ENCODE results near the gene MYO5A. TPM values are rescaled to one million over a fixed set of nuclear protein-coding genes. Genes with fewer than 3 reads are reported as not detected.
A peak's percentile ranks its signal among the peaks of the same experiment; 100 is the strongest.

MYO5A gene
- total RNA-seq, 2 experiments from 2014 or later: 15.8 to 18.1 TPM

DNA sequence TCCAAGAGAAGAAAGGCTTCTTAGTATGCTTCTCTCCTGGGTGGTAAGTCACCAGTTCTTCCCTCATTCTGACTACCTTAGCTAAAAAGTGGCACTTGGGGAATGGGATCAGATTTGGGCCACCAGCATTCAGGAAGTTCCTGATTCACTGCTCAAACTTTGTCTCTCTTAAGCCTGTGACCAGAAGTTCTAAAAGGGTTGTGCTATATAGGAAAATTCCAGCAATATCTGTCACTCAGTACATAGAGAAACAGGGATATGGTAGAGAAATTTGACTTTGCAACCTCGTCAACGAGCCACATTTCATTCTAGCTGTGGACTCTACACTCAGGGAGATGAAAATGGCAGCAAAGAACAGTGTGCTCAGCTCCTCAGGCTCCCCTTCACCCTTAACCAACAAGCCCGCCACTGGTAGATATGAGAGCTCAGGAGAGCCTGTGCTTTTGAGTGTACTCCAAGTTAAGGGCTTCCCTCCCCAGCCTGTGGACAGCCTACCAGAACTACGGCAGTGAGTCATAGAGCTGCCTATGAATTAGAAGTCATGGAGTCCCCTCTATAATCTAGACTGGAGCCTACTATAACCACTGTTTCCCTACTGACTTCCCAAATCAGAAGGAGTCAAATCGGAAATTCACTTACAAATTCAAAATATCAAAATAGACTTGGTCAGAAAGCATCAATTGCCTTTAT, 180.5 kb downstream of the MYO5A start:
- Mint-ChIP-seq H3K4me3 (no peak overlapping the region), H3K36me3 (no peaks in the 10 kb centered on the region), H3K9me3 (no peaks in the 10 kb centered on the region), H3K4me1 (no peaks in the 10 kb centered on the region), H3K27me3 (no peaks in the 10 kb centered on the region), H3K27ac (no peak overlapping the region)
- DNase-seq: no peak

- Mint-ChIP-seq H3K4me1 (no peaks in the 10 kb centered on the region), H3K27ac (no peak overlapping the region), H3K27me3 (no peaks in the 10 kb centered on the region), H3K4me3 (no peak overlapping the region), H3K9me3 (no peaks in the 10 kb centered on the region), H3K36me3 (no peaks in the 10 kb centered on the region)
- no peak for DNase-seq
Measured at GRCh38 chr15:52344592-52344991, 184.1 kb downstream of the MYO5A start.

GRCh38 chr15:52343831-52344230, 184.8 kb downstream of the MYO5A start:
- no peak for DNase-seq
- Mint-ChIP-seq H3K27me3 (no peaks in the 10 kb centered on the region), H3K4me3 (no peak overlapping the region), H3K36me3 (no peaks in the 10 kb centered on the region), H3K9me3 (no peaks in the 10 kb centered on the region), H3K4me1 (no peaks in the 10 kb centered on the region), H3K27ac (no peak overlapping the region)

- Mint-ChIP-seq H3K4me1 (no peaks in the 10 kb centered on the region), H3K4me3 (no peak overlapping the region), H3K36me3 (no peaks in the 10 kb centered on the region), H3K27ac (no peak overlapping the region), H3K27me3 (no peaks in the 10 kb centered on the region), H3K9me3 (no peaks in the 10 kb centered on the region)
- no peak for DNase-seq
Measured at GRCh38 chr15:52340093-52340492, 188.6 kb downstream of the MYO5A start.

- Mint-ChIP-seq H3K4me1 (no peaks in the 10 kb centered on the region), H3K27me3 (no peaks in the 10 kb centered on the region), H3K27ac (no peak overlapping the region), H3K9me3 (no peaks in the 10 kb centered on the region), H3K4me3 (no peak overlapping the region), H3K36me3 (peaks cover 2% of the 10 kb centered on the region)
- no peak for DNase-seq
Measured at GRCh38 chr15:52338891-52339290, 189.8 kb downstream of the MYO5A start.

GRCh38 chr15:52338058-52338457, 190.6 kb downstream of the MYO5A start:
- Mint-ChIP-seq H3K4me1 (peaks cover under 1% of the 10 kb centered on the region), H3K4me3 (no peak overlapping the region), H3K9me3 (no peaks in the 10 kb centered on the region), H3K36me3 (peaks cover 2% of the 10 kb centered on the region), H3K27ac (no peak overlapping the region), H3K27me3 (no peaks in the 10 kb centered on the region)
- no peak for DNase-seq

GRCh38 chr15:52337198-52337853, 191.4 kb downstream of the MYO5A start:
- Mint-ChIP-seq H3K4me1 (peaks cover 3% of the 10 kb centered on the region), H3K27ac (peak overlapping the region; percentile 2), H3K36me3 (peaks cover 2% of the 10 kb centered on the region), H3K4me3 (no peak overlapping the region), H3K9me3 (no peaks in the 10 kb centered on the region), H3K27me3 (no peaks in the 10 kb centered on the region)
- no peak for DNase-seq

GRCh38 chr15:52336529-52336928, 192.2 kb downstream of the MYO5A start:
- peaks cover 2% of the 10 kb centered on the region for H3K36me3 Mint-ChIP-seq
- no peak for DNase-seq
- peaks cover 10% of the 10 kb centered on the region for H3K4me1 Mint-ChIP-seq
- no peak overlapping the region for H3K27ac Mint-ChIP-seq
- no peak overlapping the region for H3K4me3 Mint-ChIP-seq
- H3K9me3 Mint-ChIP-seq: no peaks in the 10 kb centered on the region
- H3K27me3 Mint-ChIP-seq: no peaks in the 10 kb centered on the region

- Mint-ChIP-seq H3K9me3 (no peaks in the 10 kb centered on the region), H3K27ac (no peak overlapping the region), H3K4me3 (no peak overlapping the region), H3K4me1 (peaks cover 14% of the 10 kb centered on the region), H3K27me3 (no peaks in the 10 kb centered on the region), H3K36me3 (peaks cover 2% of the 10 kb centered on the region)
- no peak for DNase-seq
Measured at GRCh38 chr15:52334491-52335160, 194.1 kb downstream of the MYO5A start.

DNA sequence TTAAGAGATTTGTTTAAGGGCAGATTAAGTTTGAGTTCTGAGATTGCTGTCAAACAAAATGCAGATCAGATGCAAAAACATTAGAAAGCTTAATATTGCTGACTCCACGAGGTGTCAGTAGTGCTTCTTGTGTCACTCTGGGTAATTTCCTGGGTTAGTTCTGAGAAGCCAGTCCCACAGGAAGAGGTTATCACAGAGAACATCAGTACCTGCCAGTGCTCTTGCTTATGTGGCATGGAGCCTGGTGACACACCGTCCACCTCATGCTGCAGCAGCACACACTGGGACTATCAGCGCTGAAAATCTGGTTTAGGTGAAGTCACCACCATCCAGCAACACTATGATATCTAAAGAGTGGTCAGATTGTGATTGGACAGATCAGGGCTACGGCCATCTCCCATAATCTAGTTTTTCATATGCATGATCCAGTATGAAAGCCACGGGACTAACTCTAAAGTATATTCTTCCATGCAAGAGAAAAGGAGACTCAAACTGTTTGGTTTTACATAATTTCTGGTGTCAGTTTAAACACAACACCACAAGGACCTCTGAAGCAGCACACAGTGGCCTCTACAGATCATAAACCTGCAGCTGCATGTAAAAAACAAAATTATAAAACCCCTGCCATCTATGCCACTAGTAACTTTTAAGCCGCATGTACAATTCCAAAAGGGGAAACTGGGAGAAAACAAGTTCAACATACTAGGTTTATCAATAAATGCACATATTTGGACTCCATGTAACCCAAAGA, 197.0 kb downstream of the MYO5A start:
- Mint-ChIP-seq H3K27ac (peak overlapping the region; percentile 77), H3K4me1 (peaks cover 14% of the 10 kb centered on the region), H3K4me3 (no peak overlapping the region), H3K9me3 (no peaks in the 10 kb centered on the region), H3K27me3 (no peaks in the 10 kb centered on the region), H3K36me3 (peaks cover 4% of the 10 kb centered on the region)
- DNase-seq: peak; percentile 38

- DNase-seq: no peak
- Mint-ChIP-seq H3K4me1 (peaks cover 14% of the 10 kb centered on the region), H3K9me3 (no peaks in the 10 kb centered on the region), H3K27ac (no peak overlapping the region), H3K27me3 (no peaks in the 10 kb centered on the region), H3K4me3 (no peak overlapping the region), H3K36me3 (peaks cover 4% of the 10 kb centered on the region)
Measured at GRCh38 chr15:52329987-52330386, 198.7 kb downstream of the MYO5A start.

DNA sequence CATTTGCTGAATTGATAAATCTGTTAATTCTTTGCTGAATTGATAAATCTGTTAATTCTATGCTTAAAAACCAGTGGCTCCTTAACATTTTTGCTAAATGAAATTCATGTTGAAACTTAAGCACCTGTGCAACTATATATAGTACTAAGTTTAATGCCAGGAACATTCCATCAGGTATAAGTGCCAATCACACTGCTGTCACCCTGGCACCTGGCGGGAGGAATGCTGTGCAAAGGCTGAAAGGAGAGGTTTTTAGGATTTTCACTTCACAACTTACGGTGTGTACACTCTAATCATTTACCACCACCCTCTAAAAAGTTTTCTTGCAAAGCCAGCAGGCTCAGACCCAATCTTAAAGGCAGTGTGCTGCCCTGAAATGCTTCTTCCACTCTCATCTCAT, 199.5 kb downstream of the MYO5A start:
- Mint-ChIP-seq H3K36me3 (peaks cover 2% of the 10 kb centered on the region), H3K27me3 (no peaks in the 10 kb centered on the region), H3K4me1 (peaks cover 14% of the 10 kb centered on the region), H3K4me3 (no peak overlapping the region), H3K9me3 (no peaks in the 10 kb centered on the region), H3K27ac (no peak overlapping the region)
- no peak for DNase-seq

- no peaks in the 10 kb centered on the region for H3K9me3 Mint-ChIP-seq
- H3K27ac Mint-ChIP-seq: no peak overlapping the region
- peaks cover 14% of the 10 kb centered on the region for H3K4me1 Mint-ChIP-seq
Measured at GRCh38 chr15:52328680-52329079, 200.0 kb downstream of the MYO5A start.

DNA sequence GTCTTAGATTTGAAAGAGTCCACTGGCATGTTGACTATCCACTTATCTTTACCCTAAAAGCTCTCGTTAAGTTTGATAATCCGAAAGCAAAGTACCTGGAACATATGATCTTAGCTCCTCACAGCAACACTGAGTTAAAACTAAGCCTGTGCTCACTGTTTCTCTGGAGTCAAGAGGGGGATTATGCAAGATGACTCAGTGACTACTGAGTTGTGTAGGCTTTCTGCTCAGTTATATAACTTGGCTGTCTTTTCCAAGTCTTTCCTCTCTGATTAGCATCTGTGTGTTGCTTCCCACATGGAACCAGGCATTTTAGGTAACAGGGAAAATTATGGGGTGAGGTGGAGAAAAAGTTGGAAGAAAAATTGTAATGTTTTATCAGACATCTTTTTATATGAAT, 201.9 kb downstream of the MYO5A start:
- Mint-ChIP-seq H3K36me3 (peaks cover 2% of the 10 kb centered on the region), H3K9me3 (no peaks in the 10 kb centered on the region), H3K27me3 (no peaks in the 10 kb centered on the region), H3K4me3 (no peak overlapping the region), H3K4me1 (peaks cover 6% of the 10 kb centered on the region), H3K27ac (no peak overlapping the region)
- DNase-seq: no peak

More at GRCh38 chr15:52328680-52329079, 200.0 kb downstream of the MYO5A start:
- no peak for DNase-seq
- H3K27me3 Mint-ChIP-seq: no peaks in the 10 kb centered on the region
- peaks cover 2% of the 10 kb centered on the region for H3K36me3 Mint-ChIP-seq
- no peak overlapping the region for H3K4me3 Mint-ChIP-seq

DNA sequence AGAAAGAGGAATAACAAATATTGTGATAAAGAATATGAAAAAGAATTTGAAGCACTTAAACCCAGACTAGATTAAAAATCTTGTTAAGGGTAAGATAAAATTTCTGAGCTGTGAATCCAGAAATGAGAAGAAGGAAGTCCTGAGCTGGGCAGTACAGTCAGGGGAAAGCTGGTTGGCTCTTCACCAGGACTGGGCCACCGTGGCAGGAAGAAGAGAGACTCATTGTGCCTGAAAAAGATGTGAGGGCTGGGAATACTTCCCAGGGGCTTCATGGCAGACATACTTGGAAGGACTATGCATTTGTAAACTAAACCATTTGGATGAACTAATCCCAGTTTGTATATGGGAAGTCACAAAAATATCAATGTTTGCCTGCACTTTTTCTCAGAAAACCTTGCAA, 204.6 kb downstream of the MYO5A start:
- H3K9me3 Mint-ChIP-seq: no peaks in the 10 kb centered on the region
- H3K4me3 Mint-ChIP-seq: no peak overlapping the region
- no peak for DNase-seq
- H3K27ac Mint-ChIP-seq: no peak overlapping the region
- no peaks in the 10 kb centered on the region for H3K4me1 Mint-ChIP-seq
- H3K27me3 Mint-ChIP-seq: no peaks in the 10 kb centered on the region
- peaks cover 5% of the 10 kb centered on the region for H3K36me3 Mint-ChIP-seq

Measured in activated naive CD8-positive, alpha-beta T cell treated with anti-CD3 and anti-CD28 coated beads for 36 hours (primary cell).